GM23338 (cell line): ENCODE data around the gene PRSS33. TPM values are rescaled to one million over a fixed set of nuclear protein-coding genes. Genes with fewer than 3 reads are reported as not detected.

Experiments
- ATAC-seq: fragments of 200-7000 bp; cut with Tn5 transposase; 3 replicates; pipeline ENCODE4 v1.9.1; 2020
- DNase-seq: peaks from one replicate; pipeline ENCODE4 v3.0.0-alpha.2; 2015; ENCODE audit warnings: low spot score
- H2AFZ ChIP-seq: fragments of 200-600 bp; sonication (generic); 2 replicates; pipeline ENCODE4 v1.8.0; 2016; ENCODE audit warnings: antibody characterized with exemption, mild to moderate bottlenecking, moderate library complexity
- H3F3A ChIP-seq: fragments of 200-600 bp; sonication (generic); replicated peaks from 2 replicates; pipeline ENCODE4 v1.8.0; 2017; ENCODE audit warnings: antibody characterized with exemption, mixed run types, low read depth
- H3K27ac ChIP-seq: fragments of 200-600 bp; sonication (generic); 2 replicates; pipeline ENCODE4 v1.6.1; 2016; ENCODE audit warnings: low read depth
- H3K27me3 ChIP-seq: fragments of 200-600 bp; sonication (generic); 2 replicates; pipeline ENCODE4 v1.8.0; 2016; ENCODE audit warnings: mild to moderate bottlenecking, mixed run types, moderate library complexity; ENCODE audit not compliant: insufficient read depth
- H3K36me3 ChIP-seq: fragments of 200-600 bp; sonication (generic); 2 replicates; pipeline ENCODE4 v1.8.0; 2016; ENCODE audit warnings: mild to moderate bottlenecking; ENCODE audit not compliant: insufficient read depth
- H3K4me1 ChIP-seq: fragments of 200-600 bp; sonication (generic); 2 replicates; pipeline ENCODE4 v1.8.0; 2016; ENCODE audit warnings: mild to moderate bottlenecking, moderate library complexity; ENCODE audit not compliant: insufficient read depth
- H3K4me2 ChIP-seq: fragments of 200-600 bp; sonication (generic); 2 replicates; pipeline ENCODE4 v1.7.1; 2017; ENCODE audit warnings: mixed run types
- H3K4me3 ChIP-seq: fragments of 200-600 bp; sonication (generic); 2 replicates; pipeline ENCODE4 v1.6.1; 2016; ENCODE audit warnings: mixed run types
- H3K79me2 ChIP-seq: fragments of 200-600 bp; sonication (generic); replicated peaks from 2 replicates; pipeline ENCODE4 v1.8.0; 2017; ENCODE audit warnings: mild to moderate bottlenecking; ENCODE audit not compliant: insufficient read depth
- H3K9me2 ChIP-seq: fragments of 200-600 bp; sonication (generic); 2 replicates; pipeline ENCODE4 v1.8.0; 2017; ENCODE audit not compliant: insufficient read depth
- H4K20me1 ChIP-seq: fragments of 200-600 bp; sonication (generic); replicated peaks from 2 replicates; pipeline ENCODE4 v1.8.0; 2017; ENCODE audit warnings: mild to moderate bottlenecking; ENCODE audit not compliant: insufficient read depth
- H3K27ac Mint-ChIP-seq: 2 replicates; pipeline ENCODE4 v1.8.0; 2020; ENCODE audit warnings: inconsistent platforms, mild to moderate bottlenecking, moderate library complexity, mixed read lengths
- H3K27me3 Mint-ChIP-seq: 3 replicates; pipeline ENCODE4 v1.8.0; 2022; ENCODE audit warnings: low read depth, mild to moderate bottlenecking, moderate library complexity, mixed read lengths, inconsistent platforms; ENCODE audit not compliant: insufficient read depth, poor library complexity
- H3K36me3 Mint-ChIP-seq: 3 replicates; pipeline ENCODE4 v1.8.0; 2021; ENCODE audit warnings: low read depth, mild to moderate bottlenecking, inconsistent platforms, moderate library complexity, mixed read lengths
- H3K4me1 Mint-ChIP-seq: 3 replicates; pipeline ENCODE4 v1.8.0; 2020; ENCODE audit warnings: mild to moderate bottlenecking, inconsistent platforms, mixed read lengths
- H3K4me3 Mint-ChIP-seq: 3 replicates; pipeline ENCODE4 v1.8.0; 2021; ENCODE audit warnings: moderate library complexity, mild to moderate bottlenecking, inconsistent platforms, mixed read lengths
- H3K9me3 Mint-ChIP-seq: 3 replicates; pipeline ENCODE4 v1.8.0; 2020; ENCODE audit warnings: moderate library complexity, mild to moderate bottlenecking, inconsistent platforms, mixed read lengths
- CREB1 ChIP-seq: fragments of 250-450 bp; sonication (Bioruptor Pico); IDR thresholded peaks from 2 replicates; pipeline ENCODE4 v1.5.0; 2020; ENCODE audit warnings: low read depth, mild to moderate bottlenecking, moderate library complexity
- CTCF ChIP-seq, 2 experiments: fragments of 200-600 bp in 1 of 2; sonication (generic) in 1 of 2; conservative IDR thresholded peaks; 2 replicates each; pipeline versions ENCODE4 v1.5.1 to v1.6.1; 2016 to 2017; ENCODE audit warnings: antibody characterized with exemption in 2 of 2, low read depth in 2 of 2, mild to moderate bottlenecking in 2 of 2, moderate library complexity in 1 of 2
- ETS1 ChIP-seq: IDR thresholded peaks from 2 replicates; pipeline ENCODE4 v1.6.1; 2016; ENCODE audit warnings: antibody characterized with exemption
- EZH2 ChIP-seq: fragments of 200-600 bp; sonication (generic); IDR thresholded peaks from one replicate; pipeline ENCODE4 v1.8.0; 2017; ENCODE audit warnings: antibody characterized with exemption, mild to moderate bottlenecking, low read depth; ENCODE audit not compliant: unreplicated experiment
- EZH2phosphoT487 ChIP-seq: fragments of 200-600 bp; sonication (generic); IDR thresholded peaks from one replicate; pipeline ENCODE4 v1.8.1; 2018; ENCODE audit warnings: antibody characterized with exemption; ENCODE audit not compliant: unreplicated experiment
- JUNB ChIP-seq: IDR thresholded peaks from one replicate; pipeline ENCODE4 v1.6.1; 2016; ENCODE audit warnings: antibody characterized with exemption; ENCODE audit not compliant: unreplicated experiment
- NANOG ChIP-seq: IDR thresholded peaks from 2 replicates; pipeline ENCODE4 v1.6.1; 2016; ENCODE audit warnings: antibody characterized with exemption, borderline replicate concordance
- POLR2AphosphoS5 ChIP-seq: IDR thresholded peaks from 2 replicates; pipeline ENCODE4 v1.6.1; 2016; ENCODE audit warnings: antibody characterized with exemption, low read depth
- REST ChIP-seq: IDR thresholded peaks from one replicate; pipeline ENCODE4 v1.6.1; 2018; ENCODE audit warnings: antibody characterized with exemption; ENCODE audit not compliant: unreplicated experiment
- STAT1 ChIP-seq: IDR thresholded peaks from one replicate; pipeline ENCODE4 v1.6.1; 2016; ENCODE audit warnings: antibody characterized with exemption; ENCODE audit not compliant: unreplicated experiment
- ZNF114 ChIP-seq: fragments of 250-450 bp; sonication (Bioruptor Pico); IDR thresholded peaks from 2 replicates; pipeline ENCODE4 v1.5.0; 2020; ENCODE audit warnings: mild to moderate bottlenecking, moderate library complexity
- ZNF331 ChIP-seq: fragments of 250-450 bp; sonication (Bioruptor Pico); IDR thresholded peaks from 2 replicates; pipeline ENCODE4 v1.5.0; 2020; ENCODE audit warnings: low read depth, mild to moderate bottlenecking, moderate library complexity
- polyA plus RNA-seq: library from polyadenylated mRNA; unstranded; fragments of >200 nt; fragmentation: Nextera tagmentation; extraction: Ambion mirVana; gene quantifications from 2 replicates; pipeline ENCODE4 v1.2.1, GENCODE V29; 2016
- total RNA-seq: library from RNA; depleted of rRNA; stranded (reverse); fragments of >200 nt; shearing (Covaris generic); gene quantifications from 2 replicates; pipeline ENCODE4 v1.2.3, GENCODE V29; 2014

PRSS33 gene
- total and polyA plus RNA-seq, 2 experiments from 2014 or later, result 0.24 to 1.4 TPM

- Mint-ChIP-seq H3K27ac (no peak overlapping the region; the same call in 1 of the 2 replicates), H3K4me3 (no peak overlapping the region), H3K9me3 (no peaks in the 10 kb centered on the region), H3K36me3 (no peaks in the 10 kb centered on the region), H3K27me3 (peaks cover 14% of the 10 kb centered on the region), H3K4me1 (no peaks in the 10 kb centered on the region; the same call in 2 of the 3 replicates)
- Histone ChIP-seq H3K27me3 (no peaks in the 10 kb centered on the region), H4K20me1 (no peaks in the 10 kb centered on the region), H3K4me2 (no peak overlapping the region), H2AFZ (no peak overlapping the region), H3K79me2 (no peaks in the 10 kb centered on the region), H3K9me2 (no peaks in the 10 kb centered on the region), H3K4me1 (no peaks in the 10 kb centered on the region; the same call in 1 of the 2 replicates), H3K4me3 (no peak overlapping the region), H3K36me3 (no peaks in the 10 kb centered on the region), H3F3A (no peaks in the 10 kb centered on the region), H3K27ac (no peak overlapping the region)
- DNase-seq, result no peak
- no peak for ATAC-seq
- no peak for TF ChIP-seq POLR2AphosphoS5
- TF ChIP-seq JUNB, result no peak
- no peak for TF ChIP-seq NANOG
- TF ChIP-seq CTCF (conservative IDR thresholded peaks at IDR 0.05; ENCODE audit: low read depth in 2 of 2), result no peak
- TF ChIP-seq ZNF114 (CRISPR knock-in tag), result no peak
- no peak for TF ChIP-seq EZH2
- TF ChIP-seq STAT1, result no peak
- TF ChIP-seq ETS1, result no peak
- TF ChIP-seq REST, result no peak
- TF ChIP-seq ZNF331 (CRISPR knock-in tag), result no peak
- no peak for TF ChIP-seq EZH2phosphoT487
- no peak for TF ChIP-seq CREB1 (CRISPR knock-in tag)
Measured at GRCh38 chr16:2810651-2811050, 23.3 kb upstream of the PRSS33 start.
